DMS 273 treated with DMSO at 0.1 percent for 48 hours (cell line): ENCODE measurements around the gene EPHA1.
A peak's percentile ranks its signal among the peaks of the same experiment; 100 is the strongest.

Experiments used
- DNase-seq: peaks from one replicate; lab custom pipeline; 2025; lab: John Stamatoyannopoulos, UW

The EPHA1 gene

DNA sequence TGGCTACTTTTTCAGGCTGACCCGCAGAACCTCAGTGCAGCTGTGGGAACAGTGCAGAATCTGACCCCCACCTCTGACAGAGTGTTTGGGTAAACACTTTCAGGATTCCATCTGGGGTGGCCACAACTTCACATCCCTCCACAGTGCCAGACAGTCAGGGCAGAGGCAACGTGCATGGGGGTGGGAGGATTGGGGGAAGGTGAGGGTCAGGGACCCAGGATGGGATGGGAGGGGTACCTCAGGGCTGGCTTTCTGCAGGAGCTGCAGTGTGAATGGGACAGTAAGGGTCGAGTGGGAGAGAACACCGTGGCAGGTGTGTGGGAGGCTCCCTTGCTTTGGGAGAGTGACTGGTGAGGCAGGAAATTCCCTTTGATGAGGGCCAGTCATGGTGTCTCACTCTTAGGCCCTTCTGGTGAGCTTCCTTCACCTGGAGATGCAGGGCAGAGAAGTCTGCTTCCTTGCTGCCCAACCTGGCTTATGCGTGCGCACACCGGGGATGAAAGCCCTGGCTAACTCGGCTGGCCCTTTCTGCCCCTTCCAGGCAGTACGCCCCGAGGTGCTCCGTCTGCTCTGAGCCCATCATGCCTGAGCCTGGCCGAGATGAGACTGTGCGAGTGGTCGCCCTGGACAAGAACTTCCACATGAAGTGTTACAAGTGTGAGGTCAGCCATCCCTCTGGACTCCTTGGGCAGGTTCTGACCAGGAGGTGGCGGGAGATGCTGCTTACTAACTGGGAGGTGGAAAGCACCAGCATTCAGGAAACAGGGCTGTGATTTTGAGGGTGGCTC is 19.1 kb downstream of the EPHA1 start:
- DNase-seq: no peak

GRCh38 chr7:143388491-143389101 is 20.1 kb downstream of the EPHA1 start:
- DNase-seq: no peak

DNA sequence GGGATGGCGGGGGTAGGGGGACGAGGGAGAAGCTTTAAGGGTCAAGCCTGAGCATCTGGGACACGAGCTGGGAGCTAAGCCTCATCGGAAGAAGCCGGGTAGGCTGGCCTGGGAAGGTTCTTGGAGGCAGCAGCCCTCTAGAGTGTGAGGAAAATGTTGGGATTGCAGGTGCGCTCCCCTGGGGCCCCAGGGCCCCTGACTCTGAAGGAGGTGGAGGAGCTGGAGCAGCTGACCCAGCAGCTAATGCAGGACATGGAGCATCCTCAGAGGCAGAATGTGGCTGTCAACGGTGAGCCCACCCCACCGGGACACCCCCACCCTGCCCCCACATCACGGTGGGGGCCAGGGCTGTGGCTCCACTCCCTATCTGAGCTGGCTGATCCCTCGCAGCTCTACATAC is 20.6 kb downstream of the EPHA1 start:
- no peak for DNase-seq

- no peak for DNase-seq
These were observed 21.3 kb downstream of the EPHA1 start for GRCh38 chr7:143387156-143387975.

- DNase-seq: no peak
These were observed 22.5 kb downstream of the EPHA1 start for GRCh38 chr7:143385891-143386781.

DNA sequence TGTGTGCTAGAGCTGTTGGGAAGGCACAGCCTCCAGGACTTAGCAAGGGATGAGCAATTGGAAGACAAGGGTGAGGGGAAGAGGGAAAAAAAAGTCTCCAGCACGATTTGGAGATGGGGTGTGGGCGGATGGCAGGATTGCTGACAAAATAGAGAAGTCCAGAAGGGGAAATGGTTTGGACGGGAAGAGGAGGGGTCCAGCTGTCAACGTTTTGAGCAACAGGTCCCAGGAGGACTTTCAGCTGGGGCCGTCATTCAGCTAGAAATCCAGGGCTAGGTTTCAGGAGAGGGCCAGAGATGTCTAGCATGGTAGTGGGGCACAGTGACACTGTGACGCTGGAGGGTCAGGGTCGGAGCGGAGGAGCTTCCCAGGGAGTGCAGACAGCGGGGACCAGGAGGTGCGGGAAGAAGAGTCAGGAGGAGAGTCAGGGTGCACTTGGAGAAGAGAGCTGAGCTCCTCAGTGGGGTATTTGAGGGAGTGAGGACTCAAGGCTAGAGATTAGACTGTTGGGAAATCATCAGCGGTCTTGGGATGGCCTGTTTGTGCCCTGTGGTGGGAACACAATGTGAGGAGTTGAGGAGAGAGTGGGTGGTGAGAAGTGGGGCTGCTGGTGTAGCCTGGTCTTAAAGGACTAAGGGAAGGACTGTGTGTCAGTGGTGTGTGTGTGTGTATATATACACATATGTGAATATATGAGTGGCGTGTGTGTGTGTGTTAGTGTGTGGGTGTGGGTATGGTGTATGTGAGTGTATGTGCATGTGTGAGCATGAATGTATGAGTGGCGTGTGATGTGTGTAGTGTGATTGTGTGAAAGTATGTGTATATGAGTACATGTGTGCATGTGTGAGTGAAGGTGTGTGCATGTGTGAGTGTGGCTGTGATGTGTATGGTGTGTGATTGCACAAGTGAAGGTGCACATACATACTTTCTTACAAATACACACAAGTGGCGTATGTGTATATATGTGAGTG is 23.7 kb downstream of the EPHA1 start:
- DNase-seq: no peak

DNA sequence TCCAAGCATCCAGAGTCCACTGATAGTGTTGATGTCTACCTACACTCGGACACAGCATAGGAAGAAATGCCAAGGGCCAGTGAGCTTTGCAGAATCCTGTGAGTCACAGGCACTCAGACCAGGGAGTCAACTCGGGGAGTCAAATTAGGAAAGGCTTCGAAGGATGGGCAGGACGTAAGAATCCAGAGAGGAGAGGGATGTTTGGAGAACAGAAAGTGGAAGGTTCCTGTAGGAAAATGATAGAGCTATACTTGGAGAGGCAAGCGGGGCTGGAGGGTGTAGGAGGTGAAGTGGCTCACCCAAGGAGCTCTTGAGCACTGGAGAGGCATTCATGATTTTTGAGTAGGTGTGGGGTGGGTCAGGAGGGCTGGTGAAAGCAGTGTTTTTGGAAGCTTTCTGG is 24.5 kb downstream of the EPHA1 start:
- no peak for DNase-seq

DNA sequence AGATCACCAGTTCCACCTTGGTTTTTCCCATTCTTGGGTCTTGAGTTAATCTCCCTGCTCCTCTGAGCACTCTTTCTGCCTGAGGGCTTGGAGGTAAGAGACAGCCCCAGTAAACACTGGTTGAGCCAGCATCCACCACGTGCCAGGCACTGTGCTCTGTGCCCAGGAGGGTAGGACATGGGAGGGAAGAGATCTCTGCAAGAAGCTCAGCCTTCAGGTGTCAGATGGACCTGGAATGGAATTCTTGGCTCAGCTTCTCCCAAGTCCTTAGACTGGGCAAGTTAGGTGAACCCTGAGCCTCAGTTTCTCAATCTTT is 25.1 kb downstream of the EPHA1 start:
- DNase-seq: no peak

GRCh38 chr7:143382791-143383641 is 25.6 kb downstream of the EPHA1 start:
- no peak for DNase-seq

DNA sequence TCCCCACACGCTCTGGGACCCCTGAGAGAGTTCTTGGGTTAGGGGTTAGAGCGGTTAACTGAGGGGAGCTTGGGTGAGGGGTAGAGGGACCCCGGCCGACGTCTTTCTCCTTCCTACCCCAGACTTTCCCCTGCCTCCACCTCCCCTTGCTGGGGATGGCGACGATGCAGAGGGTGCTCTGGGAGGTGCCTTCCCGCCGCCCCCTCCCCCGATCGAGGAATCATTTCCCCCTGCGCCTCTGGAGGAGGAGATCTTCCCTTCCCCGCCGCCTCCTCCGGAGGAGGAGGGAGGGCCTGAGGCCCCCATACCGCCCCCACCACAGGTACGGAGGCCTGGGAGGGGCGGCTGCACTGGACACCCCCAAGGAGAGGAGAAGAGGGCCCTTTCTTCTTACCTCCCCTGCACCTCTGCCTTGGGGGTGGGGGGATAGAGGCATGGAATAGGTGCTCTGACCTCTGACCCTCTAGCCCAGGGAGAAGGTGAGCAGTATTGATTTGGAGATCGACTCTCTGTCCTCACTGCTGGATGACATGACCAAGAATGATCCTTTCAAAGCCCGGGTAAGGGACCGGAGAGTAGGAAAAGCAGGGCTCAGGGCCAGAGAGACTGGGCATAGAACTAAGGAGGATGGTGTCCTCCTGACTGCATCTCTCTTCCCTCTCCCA is 26.4 kb downstream of the EPHA1 start:
- no peak for DNase-seq

DNA sequence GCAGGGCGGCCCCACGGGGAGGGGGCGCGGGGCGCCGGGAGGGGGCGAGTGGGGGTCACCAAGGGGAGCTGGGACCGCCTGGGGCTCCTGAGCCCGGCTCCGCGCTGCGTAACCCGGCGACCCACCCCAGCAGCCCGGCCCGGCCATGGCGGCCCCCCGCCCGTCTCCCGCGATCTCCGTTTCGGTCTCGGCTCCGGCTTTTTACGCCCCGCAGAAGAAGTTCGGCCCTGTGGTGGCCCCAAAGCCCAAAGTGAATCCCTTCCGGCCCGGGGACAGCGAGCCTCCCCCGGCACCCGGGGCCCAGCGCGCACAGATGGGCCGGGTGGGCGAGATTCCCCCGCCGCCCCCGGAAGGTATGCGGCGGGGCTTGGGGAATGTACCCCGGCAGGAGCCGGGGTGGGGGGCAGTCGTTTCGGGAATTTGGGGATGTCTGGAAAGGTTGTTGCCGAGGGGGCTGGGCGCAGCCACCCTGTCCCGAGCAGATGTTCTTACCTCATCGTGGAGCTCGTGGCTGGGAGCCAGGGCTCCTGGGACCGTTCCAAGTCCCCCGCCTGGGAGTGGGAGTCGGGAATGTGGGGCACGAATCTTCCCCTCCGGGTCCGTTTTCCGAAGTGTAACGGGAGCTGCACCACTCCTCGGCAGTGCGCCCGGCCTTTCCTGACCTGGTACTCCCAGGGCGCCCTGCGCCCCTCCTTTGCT is 27.1 kb downstream of the EPHA1 start:
- DNase-seq: peak; percentile 47

- DNase-seq: peak; percentile 71
These were observed 27.8 kb downstream of the EPHA1 start, which contains the start of gene ZYX for GRCh38 chr7:143380646-143381426. Gene ZYX (plus strand): TSS chr7:143381345. CDS start chr7:143381572, 227 bp downstream.

DNA sequence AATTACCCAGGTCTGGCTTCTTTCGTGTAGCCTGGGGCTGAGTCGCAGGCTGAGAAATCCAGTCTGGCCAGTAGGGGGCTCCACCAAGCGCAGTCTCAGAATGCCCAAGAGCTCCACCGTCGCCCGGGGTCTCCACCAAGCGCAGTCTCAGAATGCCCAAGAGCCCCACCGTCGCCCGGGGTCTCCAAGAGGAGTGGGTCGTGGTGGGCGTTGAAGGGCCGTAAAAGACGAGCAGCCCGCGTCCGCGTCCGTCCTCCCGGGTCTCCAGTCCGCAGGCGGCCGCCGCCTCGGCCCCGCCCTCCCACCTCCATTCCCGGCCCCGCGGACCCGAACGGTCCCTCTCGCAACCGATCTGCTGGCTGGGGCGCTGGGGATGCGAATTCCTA is 28.4 kb downstream of the EPHA1 start:
- peak; percentile 54 for DNase-seq

- no peak for DNase-seq
These were observed 28.9 kb downstream of the EPHA1 start for GRCh38 chr7:143379611-143380259.

- DNase-seq: no peak
These were observed 32.3 kb downstream of the EPHA1 start for GRCh38 chr7:143376396-143376795.

GRCh38 chr7:143375298-143376034 is 33.2 kb downstream of the EPHA1 start:
- no peak for DNase-seq

DNA sequence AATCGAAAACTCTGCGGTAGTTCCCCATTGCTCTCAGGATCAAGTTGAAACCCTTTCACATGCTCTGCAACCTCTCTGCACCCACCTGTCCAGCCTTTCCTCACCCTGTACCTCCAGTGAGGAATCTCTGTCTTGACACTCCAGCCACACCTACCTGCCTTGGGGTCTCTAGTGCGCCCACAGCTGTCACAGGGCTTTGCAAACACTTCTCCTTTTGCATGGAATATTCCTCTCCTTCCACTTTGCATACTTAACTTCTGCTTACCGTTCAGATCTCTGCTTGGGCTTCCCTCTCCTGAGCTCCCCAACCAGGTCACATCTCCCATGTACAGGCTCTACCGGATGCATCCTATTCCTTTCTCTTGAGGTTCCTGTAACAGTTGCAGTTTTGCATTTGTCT is 34.1 kb downstream of the EPHA1 start:
- DNase-seq: no peak
